ENCODE results near the gene FYTTD1.

DNA sequence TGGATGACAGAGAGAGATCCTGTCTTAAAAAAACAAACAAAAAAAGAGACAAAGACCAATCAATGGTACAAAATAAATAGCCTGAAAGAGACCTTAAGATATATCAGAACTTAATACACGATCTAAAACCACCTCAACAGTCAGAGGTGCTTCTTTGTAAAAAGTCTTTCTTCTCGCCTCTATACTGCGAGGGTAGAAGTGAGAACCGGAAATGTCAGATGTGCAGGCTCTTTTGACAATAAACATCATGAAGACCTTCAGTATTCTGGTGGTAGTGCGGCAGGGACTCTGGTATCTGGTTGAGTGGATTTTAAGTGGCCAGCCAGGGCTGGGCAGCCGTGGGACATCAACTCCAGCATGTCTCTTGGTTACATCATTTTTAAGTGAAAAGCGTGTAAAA lies 43.0 kb upstream of the FYTTD1 start:
- TF ChIP-seq, protein P1, sequence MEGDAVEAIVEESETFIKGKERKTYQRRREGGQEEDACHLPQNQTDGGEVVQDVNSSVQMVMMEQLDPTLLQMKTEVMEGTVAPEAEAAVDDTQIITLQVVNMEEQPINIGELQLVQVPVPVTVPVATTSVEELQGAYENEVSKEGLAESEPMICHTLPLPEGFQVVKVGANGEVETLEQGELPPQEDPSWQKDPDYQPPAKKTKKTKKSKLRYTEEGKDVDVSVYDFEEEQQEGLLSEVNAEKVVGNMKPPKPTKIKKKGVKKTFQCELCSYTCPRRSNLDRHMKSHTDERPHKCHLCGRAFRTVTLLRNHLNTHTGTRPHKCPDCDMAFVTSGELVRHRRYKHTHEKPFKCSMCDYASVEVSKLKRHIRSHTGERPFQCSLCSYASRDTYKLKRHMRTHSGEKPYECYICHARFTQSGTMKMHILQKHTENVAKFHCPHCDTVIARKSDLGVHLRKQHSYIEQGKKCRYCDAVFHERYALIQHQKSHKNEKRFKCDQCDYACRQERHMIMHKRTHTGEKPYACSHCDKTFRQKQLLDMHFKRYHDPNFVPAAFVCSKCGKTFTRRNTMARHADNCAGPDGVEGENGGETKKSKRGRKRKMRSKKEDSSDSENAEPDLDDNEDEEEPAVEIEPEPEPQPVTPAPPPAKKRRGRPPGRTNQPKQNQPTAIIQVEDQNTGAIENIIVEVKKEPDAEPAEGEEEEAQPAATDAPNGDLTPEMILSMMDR (conservative IDR thresholded peaks at IDR 0.05) = no peak
- no peak for TF ChIP-seq ZFX (IDR thresholded peaks at IDR 0.05)

All from C4-2B (cell line).